GM23338 (cell line): ENCODE data around the gene GCN1. TPM values are rescaled to one million over a fixed set of nuclear protein-coding genes. Genes with fewer than 3 reads are reported as not detected.

Experiments
- ATAC-seq: fragments of 200-7000 bp; cut with Tn5 transposase; 3 replicates; pipeline ENCODE4 v1.9.1; 2020
- DNase-seq: peaks from one replicate; pipeline ENCODE4 v3.0.0-alpha.2; 2015; ENCODE audit warnings: low spot score
- H2AFZ ChIP-seq: fragments of 200-600 bp; sonication (generic); 2 replicates; pipeline ENCODE4 v1.8.0; 2016; ENCODE audit warnings: antibody characterized with exemption, mild to moderate bottlenecking, moderate library complexity
- H3F3A ChIP-seq: fragments of 200-600 bp; sonication (generic); replicated peaks from 2 replicates; pipeline ENCODE4 v1.8.0; 2017; ENCODE audit warnings: antibody characterized with exemption, mixed run types, low read depth
- H3K27ac ChIP-seq: fragments of 200-600 bp; sonication (generic); 2 replicates; pipeline ENCODE4 v1.6.1; 2016; ENCODE audit warnings: low read depth
- H3K27me3 ChIP-seq: fragments of 200-600 bp; sonication (generic); 2 replicates; pipeline ENCODE4 v1.8.0; 2016; ENCODE audit warnings: mild to moderate bottlenecking, mixed run types, moderate library complexity; ENCODE audit not compliant: insufficient read depth
- H3K36me3 ChIP-seq: fragments of 200-600 bp; sonication (generic); 2 replicates; pipeline ENCODE4 v1.8.0; 2016; ENCODE audit warnings: mild to moderate bottlenecking; ENCODE audit not compliant: insufficient read depth
- H3K4me1 ChIP-seq: fragments of 200-600 bp; sonication (generic); 2 replicates; pipeline ENCODE4 v1.8.0; 2016; ENCODE audit warnings: mild to moderate bottlenecking, moderate library complexity; ENCODE audit not compliant: insufficient read depth
- H3K4me2 ChIP-seq: fragments of 200-600 bp; sonication (generic); 2 replicates; pipeline ENCODE4 v1.7.1; 2017; ENCODE audit warnings: mixed run types
- H3K4me3 ChIP-seq: fragments of 200-600 bp; sonication (generic); 2 replicates; pipeline ENCODE4 v1.6.1; 2016; ENCODE audit warnings: mixed run types
- H3K79me2 ChIP-seq: fragments of 200-600 bp; sonication (generic); replicated peaks from 2 replicates; pipeline ENCODE4 v1.8.0; 2017; ENCODE audit warnings: mild to moderate bottlenecking; ENCODE audit not compliant: insufficient read depth
- H3K9me2 ChIP-seq: fragments of 200-600 bp; sonication (generic); 2 replicates; pipeline ENCODE4 v1.8.0; 2017; ENCODE audit not compliant: insufficient read depth
- H4K20me1 ChIP-seq: fragments of 200-600 bp; sonication (generic); replicated peaks from 2 replicates; pipeline ENCODE4 v1.8.0; 2017; ENCODE audit warnings: mild to moderate bottlenecking; ENCODE audit not compliant: insufficient read depth
- H3K27ac Mint-ChIP-seq: 2 replicates; pipeline ENCODE4 v1.8.0; 2020; ENCODE audit warnings: inconsistent platforms, mild to moderate bottlenecking, moderate library complexity, mixed read lengths
- H3K27me3 Mint-ChIP-seq: 3 replicates; pipeline ENCODE4 v1.8.0; 2022; ENCODE audit warnings: low read depth, mild to moderate bottlenecking, moderate library complexity, mixed read lengths, inconsistent platforms; ENCODE audit not compliant: insufficient read depth, poor library complexity
- H3K36me3 Mint-ChIP-seq: 3 replicates; pipeline ENCODE4 v1.8.0; 2021; ENCODE audit warnings: low read depth, mild to moderate bottlenecking, inconsistent platforms, moderate library complexity, mixed read lengths
- H3K4me1 Mint-ChIP-seq: 3 replicates; pipeline ENCODE4 v1.8.0; 2020; ENCODE audit warnings: mild to moderate bottlenecking, inconsistent platforms, mixed read lengths
- H3K4me3 Mint-ChIP-seq: 3 replicates; pipeline ENCODE4 v1.8.0; 2021; ENCODE audit warnings: moderate library complexity, mild to moderate bottlenecking, inconsistent platforms, mixed read lengths
- H3K9me3 Mint-ChIP-seq: 3 replicates; pipeline ENCODE4 v1.8.0; 2020; ENCODE audit warnings: moderate library complexity, mild to moderate bottlenecking, inconsistent platforms, mixed read lengths
- CREB1 ChIP-seq: fragments of 250-450 bp; sonication (Bioruptor Pico); IDR thresholded peaks from 2 replicates; pipeline ENCODE4 v1.5.0; 2020; ENCODE audit warnings: low read depth, mild to moderate bottlenecking, moderate library complexity
- CTCF ChIP-seq, 2 experiments: fragments of 200-600 bp in 1 of 2; sonication (generic) in 1 of 2; conservative IDR thresholded peaks; 2 replicates each; pipeline versions ENCODE4 v1.5.1 to v1.6.1; 2016 to 2017; ENCODE audit warnings: antibody characterized with exemption in 2 of 2, low read depth in 2 of 2, mild to moderate bottlenecking in 2 of 2, moderate library complexity in 1 of 2
- ETS1 ChIP-seq: IDR thresholded peaks from 2 replicates; pipeline ENCODE4 v1.6.1; 2016; ENCODE audit warnings: antibody characterized with exemption
- EZH2 ChIP-seq: fragments of 200-600 bp; sonication (generic); IDR thresholded peaks from one replicate; pipeline ENCODE4 v1.8.0; 2017; ENCODE audit warnings: antibody characterized with exemption, mild to moderate bottlenecking, low read depth; ENCODE audit not compliant: unreplicated experiment
- EZH2phosphoT487 ChIP-seq: fragments of 200-600 bp; sonication (generic); IDR thresholded peaks from one replicate; pipeline ENCODE4 v1.8.1; 2018; ENCODE audit warnings: antibody characterized with exemption; ENCODE audit not compliant: unreplicated experiment
- NANOG ChIP-seq: IDR thresholded peaks from 2 replicates; pipeline ENCODE4 v1.6.1; 2016; ENCODE audit warnings: antibody characterized with exemption, borderline replicate concordance
- POLR2AphosphoS5 ChIP-seq: IDR thresholded peaks from 2 replicates; pipeline ENCODE4 v1.6.1; 2016; ENCODE audit warnings: antibody characterized with exemption, low read depth
- STAT1 ChIP-seq: IDR thresholded peaks from one replicate; pipeline ENCODE4 v1.6.1; 2016; ENCODE audit warnings: antibody characterized with exemption; ENCODE audit not compliant: unreplicated experiment
- ZNF114 ChIP-seq: fragments of 250-450 bp; sonication (Bioruptor Pico); IDR thresholded peaks from 2 replicates; pipeline ENCODE4 v1.5.0; 2020; ENCODE audit warnings: mild to moderate bottlenecking, moderate library complexity
- ZNF331 ChIP-seq: fragments of 250-450 bp; sonication (Bioruptor Pico); IDR thresholded peaks from 2 replicates; pipeline ENCODE4 v1.5.0; 2020; ENCODE audit warnings: low read depth, mild to moderate bottlenecking, moderate library complexity
- ZNF462 ChIP-seq: fragments of 250-450 bp; sonication (Bioruptor Pico); IDR thresholded peaks from 2 replicates; pipeline ENCODE4 v1.5.0; 2020; ENCODE audit warnings: mild to moderate bottlenecking, moderate library complexity
- polyA plus RNA-seq: library from polyadenylated mRNA; unstranded; fragments of >200 nt; fragmentation: Nextera tagmentation; extraction: Ambion mirVana; gene quantifications from 2 replicates; pipeline ENCODE4 v1.2.1, GENCODE V29; 2016
- total RNA-seq: library from RNA; depleted of rRNA; stranded (reverse); fragments of >200 nt; shearing (Covaris generic); gene quantifications from 2 replicates; pipeline ENCODE4 v1.2.3, GENCODE V29; 2014
- TF ChIP-seq, protein P1 (sequence below): IDR thresholded peaks from one replicate; pipeline ENCODE4 v1.6.1; 2018; ENCODE audit warnings: antibody characterized with exemption; ENCODE audit not compliant: unreplicated experiment

GCN1 gene
- total and polyA plus RNA-seq, 2 experiments from 2014 or later = 18.0 to 177 TPM

GRCh38 chr12:120183211-120183631, 11.3 kb downstream of the GCN1 start (continued):
- TF ChIP-seq ZNF462 (no peak), ETS1 (no peak), ZNF331 (no peak)

- H3K36me3 ChIP-seq = peaks cover 48% of the 10 kb centered on the region
- DNase-seq (no peak), ATAC-seq (peak; percentile 70)
- no peaks in the 10 kb centered on the region for H3K4me1 ChIP-seq
- H3K79me2 ChIP-seq = peaks cover 48% of the 10 kb centered on the region
- H3K36me3 Mint-ChIP-seq = peaks cover 91% of the 10 kb centered on the region
- no peak overlapping the region for H3K27ac Mint-ChIP-seq
- H3K9me2 ChIP-seq = no peaks in the 10 kb centered on the region
- H3K4me2 ChIP-seq = no peak overlapping the region
- peaks cover 3% of the 10 kb centered on the region for H3K27me3 Mint-ChIP-seq
- H3K9me3 Mint-ChIP-seq = no peaks in the 10 kb centered on the region
- no peak overlapping the region for H2AFZ ChIP-seq
- no peak overlapping the region for H3K4me3 ChIP-seq
- no peaks in the 10 kb centered on the region for H3K4me1 Mint-ChIP-seq
- no peak overlapping the region for H3K4me3 Mint-ChIP-seq
- H3F3A ChIP-seq = peaks cover 6% of the 10 kb centered on the region; the same call in 1 of the 2 replicates
- 0 out of 2 replicates have a peak overlapping the region, but pooled peaks have one; percentile 65 for H3K27ac ChIP-seq
- H4K20me1 ChIP-seq = peaks cover 38% of the 10 kb centered on the region
- no peaks in the 10 kb centered on the region for H3K27me3 ChIP-seq
- no peak for TF ChIP-seq CTCF (conservative IDR thresholded peaks at IDR 0.05; ENCODE audit: low read depth in 2 of 2)
- TF ChIP-seq, protein P1, sequence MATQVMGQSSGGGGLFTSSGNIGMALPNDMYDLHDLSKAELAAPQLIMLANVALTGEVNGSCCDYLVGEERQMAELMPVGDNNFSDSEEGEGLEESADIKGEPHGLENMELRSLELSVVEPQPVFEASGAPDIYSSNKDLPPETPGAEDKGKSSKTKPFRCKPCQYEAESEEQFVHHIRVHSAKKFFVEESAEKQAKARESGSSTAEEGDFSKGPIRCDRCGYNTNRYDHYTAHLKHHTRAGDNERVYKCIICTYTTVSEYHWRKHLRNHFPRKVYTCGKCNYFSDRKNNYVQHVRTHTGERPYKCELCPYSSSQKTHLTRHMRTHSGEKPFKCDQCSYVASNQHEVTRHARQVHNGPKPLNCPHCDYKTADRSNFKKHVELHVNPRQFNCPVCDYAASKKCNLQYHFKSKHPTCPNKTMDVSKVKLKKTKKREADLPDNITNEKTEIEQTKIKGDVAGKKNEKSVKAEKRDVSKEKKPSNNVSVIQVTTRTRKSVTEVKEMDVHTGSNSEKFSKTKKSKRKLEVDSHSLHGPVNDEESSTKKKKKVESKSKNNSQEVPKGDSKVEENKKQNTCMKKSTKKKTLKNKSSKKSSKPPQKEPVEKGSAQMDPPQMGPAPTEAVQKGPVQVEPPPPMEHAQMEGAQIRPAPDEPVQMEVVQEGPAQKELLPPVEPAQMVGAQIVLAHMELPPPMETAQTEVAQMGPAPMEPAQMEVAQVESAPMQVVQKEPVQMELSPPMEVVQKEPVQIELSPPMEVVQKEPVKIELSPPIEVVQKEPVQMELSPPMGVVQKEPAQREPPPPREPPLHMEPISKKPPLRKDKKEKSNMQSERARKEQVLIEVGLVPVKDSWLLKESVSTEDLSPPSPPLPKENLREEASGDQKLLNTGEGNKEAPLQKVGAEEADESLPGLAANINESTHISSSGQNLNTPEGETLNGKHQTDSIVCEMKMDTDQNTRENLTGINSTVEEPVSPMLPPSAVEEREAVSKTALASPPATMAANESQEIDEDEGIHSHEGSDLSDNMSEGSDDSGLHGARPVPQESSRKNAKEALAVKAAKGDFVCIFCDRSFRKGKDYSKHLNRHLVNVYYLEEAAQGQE = no peak
- TF ChIP-seq NANOG = no peak
- TF ChIP-seq CREB1 (CRISPR knock-in tag) = no peak
- no peak for TF ChIP-seq STAT1
- TF ChIP-seq EZH2phosphoT487 = no peak
- no peak for TF ChIP-seq POLR2AphosphoS5
- no peak for TF ChIP-seq EZH2
- TF ChIP-seq ZNF331 = no peak
- TF ChIP-seq ZNF114 (CRISPR knock-in tag) = no peak
Observed at GRCh38 chr12:120181991-120182631, 12.4 kb downstream of the GCN1 start.
